Activated CD8-positive, alpha-beta memory T cell treated with anti-CD3 and anti-CD28 coated beads, Interleukin-2, amount 50 U/mL, for 1 hour (primary cell): ENCODE results near the gene ERN2.

Experiments
- DNase-seq: peaks from one replicate; pipeline ENCODE4 v3.0.0-alpha.2; 2020; ENCODE audit errors: extremely low read depth

The ERN2 gene

DNA sequence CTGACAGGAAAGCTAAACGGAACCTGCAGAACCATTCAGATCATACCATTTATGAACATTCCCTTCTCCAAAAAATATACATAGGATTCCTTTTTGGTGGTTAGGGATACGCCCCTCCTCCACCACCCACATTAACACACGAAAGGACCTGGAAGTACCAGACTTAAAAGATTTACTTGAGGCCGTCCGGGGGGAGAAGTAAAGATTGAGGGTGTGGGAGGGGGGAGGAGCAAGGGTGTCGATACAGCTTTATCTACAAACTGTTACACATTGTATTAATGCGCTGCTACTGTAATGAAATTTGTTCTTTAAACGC lies 72.4 kb downstream of the ERN2 start:
- DNase-seq: no peak
